Panc1 (cell line): ENCODE data around the gene CAPRIN2.

Experiments used
- TCF7L2 ChIP-seq: IDR thresholded peaks from 2 replicates; pipeline ENCODE4 v1.6.1; 2011; ENCODE audit warnings: mild to moderate bottlenecking, low read depth, low read length, inconsistent platforms
- TF ChIP-seq, protein P1 (sequence below): fragments of 450-650 bp; IDR thresholded peaks from 2 replicates; pipeline ENCODE4 v1.5.1; 2017; ENCODE audit warnings: mild to moderate bottlenecking
- TF ChIP-seq, protein P2 (sequence below), 2 experiments: IDR thresholded peaks; 2 replicates each; pipeline ENCODE4 v1.6.1; 2011 to 2012; ENCODE audit warnings: low read depth in 2 of 2, control low read depth in 1 of 2, low read length in 1 of 2, mild to moderate bottlenecking in 1 of 2, moderate library complexity in 1 of 2; ENCODE audit not compliant: insufficient read depth in 1 of 2

DNA sequence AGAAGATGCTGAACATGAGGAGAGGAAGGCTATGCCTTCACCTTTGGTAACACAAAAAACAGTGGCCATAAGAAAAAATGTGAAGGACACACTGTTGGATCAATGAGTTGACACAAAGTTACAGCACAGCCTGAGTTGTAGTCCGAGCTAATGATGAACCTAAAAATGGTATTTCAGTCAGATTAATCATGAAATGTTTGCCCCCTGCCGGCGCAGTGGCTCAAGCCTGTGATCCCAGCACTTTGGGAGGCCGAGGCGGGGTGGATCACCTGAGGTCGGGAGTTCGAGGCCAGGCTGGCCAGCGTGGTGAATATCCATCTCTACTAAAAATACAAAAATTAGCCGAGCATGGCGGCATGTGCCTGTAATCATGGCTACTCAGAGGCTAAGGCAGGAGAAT lies 1.3 kb upstream of the CAPRIN2 start:
- no peak for TF ChIP-seq TCF7L2
- TF ChIP-seq, protein P1, sequence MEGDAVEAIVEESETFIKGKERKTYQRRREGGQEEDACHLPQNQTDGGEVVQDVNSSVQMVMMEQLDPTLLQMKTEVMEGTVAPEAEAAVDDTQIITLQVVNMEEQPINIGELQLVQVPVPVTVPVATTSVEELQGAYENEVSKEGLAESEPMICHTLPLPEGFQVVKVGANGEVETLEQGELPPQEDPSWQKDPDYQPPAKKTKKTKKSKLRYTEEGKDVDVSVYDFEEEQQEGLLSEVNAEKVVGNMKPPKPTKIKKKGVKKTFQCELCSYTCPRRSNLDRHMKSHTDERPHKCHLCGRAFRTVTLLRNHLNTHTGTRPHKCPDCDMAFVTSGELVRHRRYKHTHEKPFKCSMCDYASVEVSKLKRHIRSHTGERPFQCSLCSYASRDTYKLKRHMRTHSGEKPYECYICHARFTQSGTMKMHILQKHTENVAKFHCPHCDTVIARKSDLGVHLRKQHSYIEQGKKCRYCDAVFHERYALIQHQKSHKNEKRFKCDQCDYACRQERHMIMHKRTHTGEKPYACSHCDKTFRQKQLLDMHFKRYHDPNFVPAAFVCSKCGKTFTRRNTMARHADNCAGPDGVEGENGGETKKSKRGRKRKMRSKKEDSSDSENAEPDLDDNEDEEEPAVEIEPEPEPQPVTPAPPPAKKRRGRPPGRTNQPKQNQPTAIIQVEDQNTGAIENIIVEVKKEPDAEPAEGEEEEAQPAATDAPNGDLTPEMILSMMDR: peak; percentile 22
- TF ChIP-seq, protein P2, sequence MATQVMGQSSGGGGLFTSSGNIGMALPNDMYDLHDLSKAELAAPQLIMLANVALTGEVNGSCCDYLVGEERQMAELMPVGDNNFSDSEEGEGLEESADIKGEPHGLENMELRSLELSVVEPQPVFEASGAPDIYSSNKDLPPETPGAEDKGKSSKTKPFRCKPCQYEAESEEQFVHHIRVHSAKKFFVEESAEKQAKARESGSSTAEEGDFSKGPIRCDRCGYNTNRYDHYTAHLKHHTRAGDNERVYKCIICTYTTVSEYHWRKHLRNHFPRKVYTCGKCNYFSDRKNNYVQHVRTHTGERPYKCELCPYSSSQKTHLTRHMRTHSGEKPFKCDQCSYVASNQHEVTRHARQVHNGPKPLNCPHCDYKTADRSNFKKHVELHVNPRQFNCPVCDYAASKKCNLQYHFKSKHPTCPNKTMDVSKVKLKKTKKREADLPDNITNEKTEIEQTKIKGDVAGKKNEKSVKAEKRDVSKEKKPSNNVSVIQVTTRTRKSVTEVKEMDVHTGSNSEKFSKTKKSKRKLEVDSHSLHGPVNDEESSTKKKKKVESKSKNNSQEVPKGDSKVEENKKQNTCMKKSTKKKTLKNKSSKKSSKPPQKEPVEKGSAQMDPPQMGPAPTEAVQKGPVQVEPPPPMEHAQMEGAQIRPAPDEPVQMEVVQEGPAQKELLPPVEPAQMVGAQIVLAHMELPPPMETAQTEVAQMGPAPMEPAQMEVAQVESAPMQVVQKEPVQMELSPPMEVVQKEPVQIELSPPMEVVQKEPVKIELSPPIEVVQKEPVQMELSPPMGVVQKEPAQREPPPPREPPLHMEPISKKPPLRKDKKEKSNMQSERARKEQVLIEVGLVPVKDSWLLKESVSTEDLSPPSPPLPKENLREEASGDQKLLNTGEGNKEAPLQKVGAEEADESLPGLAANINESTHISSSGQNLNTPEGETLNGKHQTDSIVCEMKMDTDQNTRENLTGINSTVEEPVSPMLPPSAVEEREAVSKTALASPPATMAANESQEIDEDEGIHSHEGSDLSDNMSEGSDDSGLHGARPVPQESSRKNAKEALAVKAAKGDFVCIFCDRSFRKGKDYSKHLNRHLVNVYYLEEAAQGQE (IDR thresholded peaks at IDR 0.05; ENCODE audit: insufficient read depth in 1 of 2, low read depth in 2 of 2, low read length in 1 of 2): no peak
